ENCODE data around the gene BOC. TPM values are rescaled to one million over a fixed set of nuclear protein-coding genes. Genes with fewer than 3 reads are reported as not detected.

The BOC gene
- total and polyA plus RNA-seq, 10 of the 15 experiments (the other 5 are each of a cell fraction or from before 2014, with no cell fraction given): 0.18 TPM; not detected in 9

DNA sequence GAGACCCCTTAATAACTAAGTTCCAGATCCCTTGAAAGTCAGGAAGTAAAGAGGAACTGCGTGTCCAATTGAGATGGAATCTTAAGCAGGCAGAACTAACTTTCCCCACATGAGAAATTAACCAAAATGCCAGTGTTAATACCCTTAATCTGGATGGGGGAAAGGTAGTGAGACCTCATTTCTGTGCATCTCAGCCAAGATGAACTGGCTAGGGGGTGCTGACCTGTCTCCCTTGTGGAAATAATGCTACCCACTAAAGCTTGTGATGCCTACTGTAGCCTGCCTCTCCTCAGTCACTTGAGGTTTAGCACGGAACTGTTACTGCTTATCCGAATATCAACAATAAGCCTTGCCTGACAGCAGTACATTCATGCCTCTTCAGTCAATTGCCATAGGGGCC, 15.1 kb downstream of the BOC start:
- ChIA-PET SMC1A (ENCODE audit: uncharacterized antibody, unreplicated experiment) (no interaction called here), POLR2A (no interaction called here), RAD21 (ENCODE audit: unreplicated experiment) (no interaction called here), CTCF (interaction anchor here (1.6 kb wide), 1 partner anchor 13 kb away, joined by 3 read pairs; no protein-coding TSS in a partner anchor)
- BruUV-seq (replicated peaks): no TSS peak
- WGBS (ENCODE audit: insufficient coverage, insufficient replicate concordance, low lambda C conversion rate, missing lambda C conversion rate): 69% methylated on average over 3 of the region's 3 CpGs
- TF ChIP-seq ZNF274 (IDR thresholded peaks at IDR 0.05; ENCODE audit: insufficient read depth, insufficient read length): no peak
- TF ChIP-seq ZBED1 (IDR thresholded peaks at IDR 0.05; ENCODE audit: borderline replicate concordance): no peak
- no peak for TF ChIP-seq IKZF2 (IDR thresholded peaks at IDR 0.05)
- TF ChIP-seq LARP7 (IDR thresholded peaks at IDR 0.05): no peak
- TF ChIP-seq SMARCA5 (IDR thresholded peaks at IDR 0.05): no peak
- TF ChIP-seq, protein P1, sequence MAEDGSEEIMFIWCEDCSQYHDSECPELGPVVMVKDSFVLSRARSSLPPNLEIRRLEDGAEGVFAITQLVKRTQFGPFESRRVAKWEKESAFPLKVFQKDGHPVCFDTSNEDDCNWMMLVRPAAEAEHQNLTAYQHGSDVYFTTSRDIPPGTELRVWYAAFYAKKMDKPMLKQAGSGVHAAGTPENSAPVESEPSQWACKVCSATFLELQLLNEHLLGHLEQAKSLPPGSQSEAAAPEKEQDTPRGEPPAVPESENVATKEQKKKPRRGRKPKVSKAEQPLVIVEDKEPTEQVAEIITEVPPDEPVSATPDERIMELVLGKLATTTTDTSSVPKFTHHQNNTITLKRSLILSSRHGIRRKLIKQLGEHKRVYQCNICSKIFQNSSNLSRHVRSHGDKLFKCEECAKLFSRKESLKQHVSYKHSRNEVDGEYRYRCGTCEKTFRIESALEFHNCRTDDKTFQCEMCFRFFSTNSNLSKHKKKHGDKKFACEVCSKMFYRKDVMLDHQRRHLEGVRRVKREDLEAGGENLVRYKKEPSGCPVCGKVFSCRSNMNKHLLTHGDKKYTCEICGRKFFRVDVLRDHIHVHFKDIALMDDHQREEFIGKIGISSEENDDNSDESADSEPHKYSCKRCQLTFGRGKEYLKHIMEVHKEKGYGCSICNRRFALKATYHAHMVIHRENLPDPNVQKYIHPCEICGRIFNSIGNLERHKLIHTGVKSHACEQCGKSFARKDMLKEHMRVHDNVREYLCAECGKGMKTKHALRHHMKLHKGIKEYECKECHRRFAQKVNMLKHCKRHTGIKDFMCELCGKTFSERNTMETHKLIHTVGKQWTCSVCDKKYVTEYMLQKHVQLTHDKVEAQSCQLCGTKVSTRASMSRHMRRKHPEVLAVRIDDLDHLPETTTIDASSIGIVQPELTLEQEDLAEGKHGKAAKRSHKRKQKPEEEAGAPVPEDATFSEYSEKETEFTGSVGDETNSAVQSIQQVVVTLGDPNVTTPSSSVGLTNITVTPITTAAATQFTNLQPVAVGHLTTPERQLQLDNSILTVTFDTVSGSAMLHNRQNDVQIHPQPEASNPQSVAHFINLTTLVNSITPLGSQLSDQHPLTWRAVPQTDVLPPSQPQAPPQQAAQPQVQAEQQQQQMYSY (CRISPR knock-in tag; IDR thresholded peaks at IDR 0.05): no peak
- TF ChIP-seq SRF (IDR thresholded peaks at IDR 0.05; ENCODE audit: low read depth in 2 of 2, low read length in 2 of 2): no peak
- no peak for TF ChIP-seq CBX5 (IDR thresholded peaks at IDR 0.05; ENCODE audit: low read depth)
- no peak for TF ChIP-seq SIX5 (IDR thresholded peaks at IDR 0.05; ENCODE audit: low read depth, low read length, severe bottlenecking)
- H3K4me2 ChIP-seq (ENCODE audit: control insufficient read depth, insufficient read depth): no peak overlapping the region
- DNase-seq (ENCODE audit: low read depth, low spot score) (no peak), ATAC-seq (no peak), FAIRE-seq (no peak)
- no peak overlapping the region for H3K9ac ChIP-seq (ENCODE audit: control insufficient read depth, insufficient read depth, low read length)
- no peak overlapping the region for H3K27ac ChIP-seq (ENCODE audit: control insufficient read depth, insufficient read depth)
- no peaks in the 10 kb centered on the region for H3K36me3 ChIP-seq (ENCODE audit: control insufficient read depth in 2 of 2, insufficient read depth in 2 of 2, low read length in 1 of 2)
- no peak overlapping the region for H3K4me3 ChIP-seq
- H3K9me3 ChIP-seq (replicated peaks; ENCODE audit: control insufficient read depth, insufficient read depth, low read length): no peaks in the 10 kb centered on the region
- H3K27me3 ChIP-seq (replicated peaks in 1 of 2; ENCODE audit: control insufficient read depth in 2 of 2, insufficient read depth in 2 of 2, low read length in 1 of 2): peaks cover 0 to 1% of the 10 kb centered on the region in 2 experiments; a peak in 1 of 4 replicates
- H3K79me2 ChIP-seq (ENCODE audit: control insufficient read depth, insufficient read depth, low read length): no peaks in the 10 kb centered on the region
- in situ Hi-C loops (cut with MboI): no loop called here
- H3K4me1 ChIP-seq (ENCODE audit: control insufficient read depth, insufficient read depth, low read length): peaks cover 6% of the 10 kb centered on the region
- intact Hi-C loops (cut with micrococcal nuclease; ENCODE audit: unreplicated experiment): no loop called here
- H4K20me1 ChIP-seq (ENCODE audit: control insufficient read depth, insufficient read depth): no peaks in the 10 kb centered on the region; the same call in 1 of the 2 replicates
- H2AFZ ChIP-seq (ENCODE audit: control insufficient read depth, low read depth, low read length): no peak overlapping the region

All from GM12878 (cell line).